KMS-11 (cell line): ENCODE data around the gene VAMP8.

Experiments
- H2AFZ ChIP-seq: fragments of 200-600 bp; sonication (generic); 2 replicates; pipeline ENCODE4 v1.6.1; 2016; ENCODE audit warnings: antibody characterized with exemption, mixed run types, low read depth
- H3K27ac ChIP-seq: fragments of 200-600 bp; sonication (generic); 2 replicates; pipeline ENCODE4 v1.6.1; 2016; ENCODE audit warnings: mild to moderate bottlenecking, mixed run types
- H3K27me3 ChIP-seq: fragments of 200-600 bp; sonication (generic); 2 replicates; pipeline ENCODE4 v1.6.1; 2017; ENCODE audit warnings: mild to moderate bottlenecking, low read depth, mixed run types, moderate library complexity; ENCODE audit not compliant: insufficient read depth
- H3K36me3 ChIP-seq: fragments of 200-600 bp; sonication (generic); 2 replicates; pipeline ENCODE4 v1.6.1; 2017; ENCODE audit warnings: mild to moderate bottlenecking, mixed run types; ENCODE audit not compliant: insufficient read depth
- H3K4me1 ChIP-seq: fragments of 200-600 bp; sonication (generic); 2 replicates; pipeline ENCODE4 v1.6.1; 2016; ENCODE audit warnings: mild to moderate bottlenecking, low read depth, mixed run types; ENCODE audit not compliant: poor library complexity, severe bottlenecking
- H3K4me2 ChIP-seq: fragments of 200-600 bp; sonication (generic); 2 replicates; pipeline ENCODE4 v1.7.0; 2016; ENCODE audit warnings: mild to moderate bottlenecking, mixed run types
- H3K4me3 ChIP-seq: fragments of 200-600 bp; sonication (generic); IDR thresholded peaks from 2 replicates; pipeline ENCODE4 v1.6.1; 2017; ENCODE audit warnings: low read depth, low read length, mixed read lengths; ENCODE audit not compliant: insufficient read depth
- H3K79me2 ChIP-seq: fragments of 200-600 bp; sonication (generic); 2 replicates; pipeline ENCODE4 v1.6.1; 2016; ENCODE audit warnings: low read depth, mixed run types; ENCODE audit not compliant: insufficient read depth
- H3K9ac ChIP-seq: fragments of 200-600 bp; sonication (generic); 2 replicates; pipeline ENCODE4 v1.6.1; 2016; ENCODE audit warnings: mild to moderate bottlenecking, mixed run types
- H4K20me1 ChIP-seq: fragments of 200-600 bp; sonication (generic); 2 replicates; pipeline ENCODE4 v1.6.1; 2016; ENCODE audit warnings: mild to moderate bottlenecking, mixed run types; ENCODE audit not compliant: insufficient read depth
- CTCF ChIP-seq: fragments of 200-600 bp; sonication (generic); conservative IDR thresholded peaks from 2 replicates; pipeline ENCODE4 v1.6.1; 2017; ENCODE audit warnings: low read depth, mild to moderate bottlenecking, antibody characterized with exemption, low read length, moderate library complexity, mixed read lengths

Gene VAMP8

GRCh38 chr2:85621338-85621737, 44.0 kb downstream of the VAMP8 start:
- H4K20me1 ChIP-seq, result peaks cover 6% of the 10 kb centered on the region; the same call in 1 of the 2 replicates
- peaks cover 39% of the 10 kb centered on the region for H3K79me2 ChIP-seq
- H3K27ac ChIP-seq, result no peak overlapping the region; the same call in 1 of the 2 replicates
- H3K9ac ChIP-seq, result no peak overlapping the region
- H3K4me2 ChIP-seq, result no peak overlapping the region
- H2AFZ ChIP-seq, result no peak overlapping the region
- no peaks in the 10 kb centered on the region for H3K27me3 ChIP-seq
- H3K4me3 ChIP-seq, result no peak overlapping the region
- H3K36me3 ChIP-seq, result peaks cover 13% of the 10 kb centered on the region; the same call in 1 of the 2 replicates
- peaks cover 30% of the 10 kb centered on the region for H3K4me1 ChIP-seq
- TF ChIP-seq CTCF, result no peak

GRCh38 chr2:85623991-85624390, 46.6 kb downstream of the VAMP8 start:
- Histone ChIP-seq H3K27ac (no peak overlapping the region), H3K4me2 (no peak overlapping the region), H2AFZ (no peak overlapping the region), H3K4me3 (no peak overlapping the region), H3K4me1 (peaks cover 38% of the 10 kb centered on the region), H3K9ac (no peak overlapping the region), H4K20me1 (no peaks in the 10 kb centered on the region; the same call in 1 of the 2 replicates), H3K27me3 (no peaks in the 10 kb centered on the region), H3K36me3 (peaks cover 13% of the 10 kb centered on the region; the same call in 1 of the 2 replicates), H3K79me2 (peaks cover 12% of the 10 kb centered on the region)
- no peak for TF ChIP-seq CTCF

GRCh38 chr2:85628658-85629057, 51.3 kb downstream of the VAMP8 start:
- TF ChIP-seq CTCF, result no peak
- Histone ChIP-seq H3K4me3 (no peak overlapping the region), H3K36me3 (peaks cover 19% of the 10 kb centered on the region; the same call in 1 of the 2 replicates), H3K27ac (peak overlapping the region; percentile 59), H3K4me2 (peak overlapping the region; percentile 78), H3K9ac (no peak overlapping the region; the same call in 1 of the 2 replicates), H4K20me1 (no peaks in the 10 kb centered on the region), H3K27me3 (no peaks in the 10 kb centered on the region), H3K79me2 (peaks cover 14% of the 10 kb centered on the region; the same call in 1 of the 2 replicates), H3K4me1 (peaks cover 57% of the 10 kb centered on the region), H2AFZ (no peak overlapping the region)

- H3K4me1 ChIP-seq, result peaks cover 49% of the 10 kb centered on the region
- no peak overlapping the region for H3K4me2 ChIP-seq
- H3K27ac ChIP-seq, result no peak overlapping the region
- no peak overlapping the region for H3K4me3 ChIP-seq
- no peak for TF ChIP-seq CTCF
- H4K20me1 ChIP-seq, result no peaks in the 10 kb centered on the region
- H3K9ac ChIP-seq, result no peak overlapping the region
- H3K79me2 ChIP-seq, result peaks cover 14% of the 10 kb centered on the region; the same call in 1 of the 2 replicates
- peaks cover 12% of the 10 kb centered on the region; the same call in 1 of the 2 replicates for H3K36me3 ChIP-seq
- no peaks in the 10 kb centered on the region for H3K27me3 ChIP-seq
- H2AFZ ChIP-seq, result no peak overlapping the region
Observed at GRCh38 chr2:85631316-85631715, 53.9 kb downstream of the VAMP8 start.
